WTC11 (cell line): Measurements from ENCODE around the gene TMA7. TPM values are rescaled to one million over a fixed set of nuclear protein-coding genes. Genes with fewer than 3 reads are reported as not detected.
A peak's percentile ranks its signal among the peaks of the same experiment; 100 is the strongest.

ENCODE experiments used
- ATAC-seq: fragments of 200-7000 bp; cut with Tn5 transposase; 2 replicates; pipeline ENCODE4 v1.10.0; 2021; ENCODE audit warnings: mild to moderate bottlenecking, moderate library complexity
- CTCF ChIA-PET: fragments of 300-600 bp; sonication (Branson Sonifier 250); formaldehyde crosslinking; loops from one replicate; lab custom pipeline; 2021; ENCODE audit warnings: antibody characterized with exemption; lab: Charles Lee
- POLR2A ChIA-PET: fragments of 350-600 bp; sonication (Branson Sonifier 250); formaldehyde crosslinking; loops from one replicate; lab custom pipeline; 2021; ENCODE audit warnings: antibody characterized with exemption; lab: Charles Lee
- DNase-seq: peaks from one replicate; pipeline ENCODE4 v3.0.0; 2021; ENCODE audit warnings: low spot score
- H3K27ac Mint-ChIP-seq: 2 replicates; pipeline ENCODE4 v1.8.0; 2021; ENCODE audit warnings: mixed read lengths
- H3K27me3 Mint-ChIP-seq: 2 replicates; pipeline ENCODE4 v1.8.0; 2021; ENCODE audit warnings: low read depth, mild to moderate bottlenecking, moderate library complexity, mixed read lengths
- H3K36me3 Mint-ChIP-seq: 2 replicates; pipeline ENCODE4 v1.8.0; 2021; ENCODE audit warnings: mixed read lengths
- H3K4me1 Mint-ChIP-seq: 2 replicates; pipeline ENCODE4 v1.8.0; 2022; ENCODE audit warnings: mixed read lengths
- H3K4me3 Mint-ChIP-seq: 2 replicates; pipeline ENCODE4 v1.8.0; 2021; ENCODE audit warnings: mild to moderate bottlenecking, moderate library complexity, mixed read lengths
- H3K9me3 Mint-ChIP-seq: 2 replicates; pipeline ENCODE4 v1.8.0; 2021; ENCODE audit warnings: mixed read lengths
- EMX1 ChIP-seq: fragments of 250-450 bp; sonication (Bioruptor Pico); IDR thresholded peaks from 2 replicates; pipeline ENCODE4 v1.8.0; 2021; ENCODE audit warnings: mild to moderate bottlenecking
- GRHL2 ChIP-seq: fragments of 250-450 bp; sonication (Bioruptor Pico); IDR thresholded peaks from 2 replicates; pipeline ENCODE4 v1.8.0; 2022; ENCODE audit warnings: mild to moderate bottlenecking, moderate library complexity; ENCODE audit not compliant: insufficient replicate concordance, severe bottlenecking
- IRF2 ChIP-seq: sonication (generic); formaldehyde crosslinking; IDR thresholded peaks from 2 replicates; pipeline ENCODE4 v1.8.0; 2022; ENCODE audit warnings: low read depth, missing genetic modification reagents, borderline replicate concordance
- KAT7 ChIP-seq: sonication (generic); formaldehyde crosslinking; IDR thresholded peaks from 2 replicates; pipeline ENCODE4 v1.8.1; 2023; ENCODE audit warnings: missing genetic modification reagents, mild to moderate bottlenecking, borderline replicate concordance
- NFYB ChIP-seq: sonication (generic); formaldehyde crosslinking; conservative IDR thresholded peaks from 2 replicates; pipeline ENCODE4 v1.8.0; 2022; ENCODE audit warnings: low read depth, missing genetic modification reagents
- PRRX2 ChIP-seq: fragments of 250-450 bp; sonication (Bioruptor Pico); IDR thresholded peaks from 2 replicates; pipeline ENCODE4 v1.8.0; 2021; ENCODE audit warnings: mild to moderate bottlenecking
- TEAD4 ChIP-seq: sonication (generic); formaldehyde crosslinking; IDR thresholded peaks from 2 replicates; pipeline ENCODE4 v1.8.0; 2022; ENCODE audit warnings: mild to moderate bottlenecking, missing genetic modification reagents
- ZNF263 ChIP-seq: sonication (generic); formaldehyde crosslinking; IDR thresholded peaks from 2 replicates; pipeline ENCODE4 v1.8.1; 2022; ENCODE audit warnings: low read depth, mild to moderate bottlenecking, moderate library complexity, missing genetic modification reagents
- ZNF416 ChIP-seq: fragments of 250-450 bp; sonication (Bioruptor Pico); IDR thresholded peaks from 2 replicates; pipeline ENCODE4 v1.9.0; 2021; ENCODE audit warnings: mild to moderate bottlenecking, inconsistent platforms
- total RNA-seq: library from RNA; stranded (reverse); gene quantifications from 3 replicates; pipeline ENCODE4 v1.2.3, GENCODE V29; 2021
- TF ChIP-seq, protein P1 (sequence below): sonication (generic); formaldehyde crosslinking; IDR thresholded peaks from 2 replicates; pipeline ENCODE4 v1.8.0; 2022; ENCODE audit warnings: mild to moderate bottlenecking, missing genetic modification reagents
- TF ChIP-seq, protein P2 (sequence below): sonication (generic); formaldehyde crosslinking; IDR thresholded peaks from 2 replicates; pipeline ENCODE4 v1.8.1; 2022; ENCODE audit warnings: missing genetic modification reagents, borderline replicate concordance
- TF ChIP-seq, protein P3 (sequence below): fragments of 200-600 bp; IDR thresholded peaks from 2 replicates; pipeline ENCODE4 v1.8.0; 2022; ENCODE audit warnings: antibody characterized with exemption
- TF ChIP-seq, protein P4 (sequence below): sonication (generic); formaldehyde crosslinking; IDR thresholded peaks from 2 replicates; pipeline ENCODE4 v1.8.1; 2023; ENCODE audit warnings: mild to moderate bottlenecking, missing genetic modification reagents
- TF ChIP-seq, protein P5 (sequence below): fragments of 250-450 bp; sonication (Bioruptor Pico); IDR thresholded peaks from 2 replicates; pipeline ENCODE4 v2.1.2; 2022; ENCODE audit warnings: mild to moderate bottlenecking, moderate library complexity
- TF ChIP-seq, protein P6 (sequence below): sonication (generic); formaldehyde crosslinking; IDR thresholded peaks from 2 replicates; pipeline ENCODE4 v1.8.1; 2023; ENCODE audit warnings: mild to moderate bottlenecking, missing genetic modification reagents

Gene TMA7
- total RNA-seq, 1 experiment from 2014 or later = 318 TPM

DNA sequence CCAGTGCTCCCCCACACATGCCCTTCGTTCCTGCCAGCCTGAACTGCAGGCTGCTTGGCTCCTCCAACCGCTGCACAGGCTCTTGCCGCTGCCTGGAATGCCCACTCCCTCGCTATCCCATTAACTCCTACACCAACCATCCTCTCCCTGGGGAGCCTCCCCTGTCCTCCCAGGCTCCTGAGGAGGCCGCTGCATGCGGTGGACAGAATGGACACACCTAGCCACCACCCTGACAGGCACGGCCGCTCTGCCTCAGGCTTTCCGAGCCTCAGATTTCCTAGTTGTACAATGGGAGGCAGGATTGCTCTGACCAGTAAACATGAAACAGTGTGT lies 12.5 kb upstream of the TMA7 start:
- ChIA-PET POLR2A (no interaction called here), CTCF (interaction anchor here (8.2 to 18.3 kb wide), 2 partner anchors 9 to 27 kb away, joined by 142 to 218 read pairs; no protein-coding TSS in a partner anchor)
- DNase-seq (no peak), ATAC-seq (no peak)
- Mint-ChIP-seq H3K27me3 (no peaks in the 10 kb centered on the region), H3K27ac (peak overlapping the region; percentile 86), H3K36me3 (peaks cover 12% of the 10 kb centered on the region), H3K4me3 (peak overlapping the region; percentile 75), H3K4me1 (peaks cover 54% of the 10 kb centered on the region), H3K9me3 (no peaks in the 10 kb centered on the region)
- 0 out of 2 replicates have a peak, but pooled peaks have one; percentile 20 for TF ChIP-seq TEAD4 (CRISPR knock-in tag)
- no peak for TF ChIP-seq GRHL2

DNA sequence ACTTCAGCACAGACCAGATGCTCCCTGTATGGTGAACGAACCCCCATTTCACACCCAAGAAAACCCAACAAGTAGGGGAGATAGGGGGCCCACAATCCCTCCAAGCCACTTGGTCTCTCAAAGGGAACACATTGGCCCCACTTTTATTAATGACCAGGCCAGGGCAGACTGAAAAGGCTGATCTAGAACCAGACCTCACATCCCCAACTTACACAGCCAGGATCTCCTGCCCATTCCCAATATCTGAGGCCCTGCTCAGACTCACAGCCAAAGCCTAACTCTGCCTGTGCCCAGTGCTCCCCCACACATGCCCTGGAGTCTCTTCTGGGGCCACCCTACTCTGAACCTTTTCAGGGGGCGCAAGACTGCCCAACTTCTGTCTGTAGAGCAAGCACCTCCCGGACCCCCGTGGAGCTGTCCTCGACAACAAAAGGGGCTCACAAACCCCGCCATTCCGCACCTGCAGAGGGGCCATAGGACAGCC lies 11.9 kb upstream of the TMA7 start:
- H3K36me3 Mint-ChIP-seq = peaks cover 16% of the 10 kb centered on the region
- CTCF ChIA-PET = interaction anchor here (0.7 to 18.3 kb wide), 6 partner anchors 8 to 151 kb away, joined by 3 to 218 read pairs (median 8); partner anchors contain the start of genes CCDC51 and TMA7
- no peaks in the 10 kb centered on the region for H3K27me3 Mint-ChIP-seq
- H3K9me3 Mint-ChIP-seq = no peaks in the 10 kb centered on the region
- ATAC-seq (no peak), DNase-seq (peak; percentile 57)
- TF ChIP-seq PRRX2 = no peak
- no peak for TF ChIP-seq ZNF416 (CRISPR knock-in tag)
- no peak for TF ChIP-seq NFYB (CRISPR knock-in tag)
- TF ChIP-seq, protein P1, sequence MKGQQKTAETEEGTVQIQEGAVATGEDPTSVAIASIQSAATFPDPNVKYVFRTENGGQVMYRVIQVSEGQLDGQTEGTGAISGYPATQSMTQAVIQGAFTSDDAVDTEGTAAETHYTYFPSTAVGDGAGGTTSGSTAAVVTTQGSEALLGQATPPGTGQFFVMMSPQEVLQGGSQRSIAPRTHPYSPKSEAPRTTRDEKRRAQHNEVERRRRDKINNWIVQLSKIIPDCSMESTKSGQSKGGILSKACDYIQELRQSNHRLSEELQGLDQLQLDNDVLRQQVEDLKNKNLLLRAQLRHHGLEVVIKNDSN = no peak
- TF ChIP-seq, protein P2, sequence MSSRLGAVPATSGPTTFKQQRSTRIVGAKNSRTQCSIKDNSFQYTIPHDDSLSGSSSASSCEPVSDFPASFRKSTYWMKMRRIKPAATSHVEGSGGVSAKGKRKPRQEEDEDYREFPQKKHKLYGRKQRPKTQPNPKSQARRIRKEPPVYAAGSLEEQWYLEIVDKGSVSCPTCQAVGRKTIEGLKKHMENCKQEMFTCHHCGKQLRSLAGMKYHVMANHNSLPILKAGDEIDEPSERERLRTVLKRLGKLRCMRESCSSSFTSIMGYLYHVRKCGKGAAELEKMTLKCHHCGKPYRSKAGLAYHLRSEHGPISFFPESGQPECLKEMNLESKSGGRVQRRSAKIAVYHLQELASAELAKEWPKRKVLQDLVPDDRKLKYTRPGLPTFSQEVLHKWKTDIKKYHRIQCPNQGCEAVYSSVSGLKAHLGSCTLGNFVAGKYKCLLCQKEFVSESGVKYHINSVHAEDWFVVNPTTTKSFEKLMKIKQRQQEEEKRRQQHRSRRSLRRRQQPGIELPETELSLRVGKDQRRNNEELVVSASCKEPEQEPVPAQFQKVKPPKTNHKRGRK (CRISPR knock-in tag) = no peak
- TF ChIP-seq IRF2 (CRISPR knock-in tag) = no peak
- no peak for TF ChIP-seq EMX1 (CRISPR knock-in tag)
- no peak for TF ChIP-seq ZNF263
- TF ChIP-seq, protein P3, sequence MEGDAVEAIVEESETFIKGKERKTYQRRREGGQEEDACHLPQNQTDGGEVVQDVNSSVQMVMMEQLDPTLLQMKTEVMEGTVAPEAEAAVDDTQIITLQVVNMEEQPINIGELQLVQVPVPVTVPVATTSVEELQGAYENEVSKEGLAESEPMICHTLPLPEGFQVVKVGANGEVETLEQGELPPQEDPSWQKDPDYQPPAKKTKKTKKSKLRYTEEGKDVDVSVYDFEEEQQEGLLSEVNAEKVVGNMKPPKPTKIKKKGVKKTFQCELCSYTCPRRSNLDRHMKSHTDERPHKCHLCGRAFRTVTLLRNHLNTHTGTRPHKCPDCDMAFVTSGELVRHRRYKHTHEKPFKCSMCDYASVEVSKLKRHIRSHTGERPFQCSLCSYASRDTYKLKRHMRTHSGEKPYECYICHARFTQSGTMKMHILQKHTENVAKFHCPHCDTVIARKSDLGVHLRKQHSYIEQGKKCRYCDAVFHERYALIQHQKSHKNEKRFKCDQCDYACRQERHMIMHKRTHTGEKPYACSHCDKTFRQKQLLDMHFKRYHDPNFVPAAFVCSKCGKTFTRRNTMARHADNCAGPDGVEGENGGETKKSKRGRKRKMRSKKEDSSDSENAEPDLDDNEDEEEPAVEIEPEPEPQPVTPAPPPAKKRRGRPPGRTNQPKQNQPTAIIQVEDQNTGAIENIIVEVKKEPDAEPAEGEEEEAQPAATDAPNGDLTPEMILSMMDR = no peak
- TF ChIP-seq, protein P4, sequence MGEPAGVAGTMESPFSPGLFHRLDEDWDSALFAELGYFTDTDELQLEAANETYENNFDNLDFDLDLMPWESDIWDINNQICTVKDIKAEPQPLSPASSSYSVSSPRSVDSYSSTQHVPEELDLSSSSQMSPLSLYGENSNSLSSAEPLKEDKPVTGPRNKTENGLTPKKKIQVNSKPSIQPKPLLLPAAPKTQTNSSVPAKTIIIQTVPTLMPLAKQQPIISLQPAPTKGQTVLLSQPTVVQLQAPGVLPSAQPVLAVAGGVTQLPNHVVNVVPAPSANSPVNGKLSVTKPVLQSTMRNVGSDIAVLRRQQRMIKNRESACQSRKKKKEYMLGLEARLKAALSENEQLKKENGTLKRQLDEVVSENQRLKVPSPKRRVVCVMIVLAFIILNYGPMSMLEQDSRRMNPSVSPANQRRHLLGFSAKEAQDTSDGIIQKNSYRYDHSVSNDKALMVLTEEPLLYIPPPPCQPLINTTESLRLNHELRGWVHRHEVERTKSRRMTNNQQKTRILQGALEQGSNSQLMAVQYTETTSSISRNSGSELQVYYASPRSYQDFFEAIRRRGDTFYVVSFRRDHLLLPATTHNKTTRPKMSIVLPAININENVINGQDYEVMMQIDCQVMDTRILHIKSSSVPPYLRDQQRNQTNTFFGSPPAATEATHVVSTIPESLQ (CRISPR knock-in tag) = no peak
- TF ChIP-seq, protein P5, sequence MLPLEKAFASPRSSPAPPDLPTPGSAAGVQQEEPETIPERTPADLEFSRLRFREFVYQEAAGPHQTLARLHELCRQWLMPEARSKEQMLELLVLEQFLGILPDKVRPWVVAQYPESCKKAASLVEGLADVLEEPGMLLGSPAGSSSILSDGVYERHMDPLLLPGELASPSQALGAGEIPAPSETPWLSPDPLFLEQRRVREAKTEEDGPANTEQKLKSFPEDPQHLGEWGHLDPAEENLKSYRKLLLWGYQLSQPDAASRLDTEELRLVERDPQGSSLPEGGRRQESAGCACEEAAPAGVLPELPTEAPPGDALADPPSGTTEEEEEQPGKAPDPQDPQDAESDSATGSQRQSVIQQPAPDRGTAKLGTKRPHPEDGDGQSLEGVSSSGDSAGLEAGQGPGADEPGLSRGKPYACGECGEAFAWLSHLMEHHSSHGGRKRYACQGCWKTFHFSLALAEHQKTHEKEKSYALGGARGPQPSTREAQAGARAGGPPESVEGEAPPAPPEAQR (CRISPR knock-in tag) = no peak
- TF ChIP-seq, protein P6, sequence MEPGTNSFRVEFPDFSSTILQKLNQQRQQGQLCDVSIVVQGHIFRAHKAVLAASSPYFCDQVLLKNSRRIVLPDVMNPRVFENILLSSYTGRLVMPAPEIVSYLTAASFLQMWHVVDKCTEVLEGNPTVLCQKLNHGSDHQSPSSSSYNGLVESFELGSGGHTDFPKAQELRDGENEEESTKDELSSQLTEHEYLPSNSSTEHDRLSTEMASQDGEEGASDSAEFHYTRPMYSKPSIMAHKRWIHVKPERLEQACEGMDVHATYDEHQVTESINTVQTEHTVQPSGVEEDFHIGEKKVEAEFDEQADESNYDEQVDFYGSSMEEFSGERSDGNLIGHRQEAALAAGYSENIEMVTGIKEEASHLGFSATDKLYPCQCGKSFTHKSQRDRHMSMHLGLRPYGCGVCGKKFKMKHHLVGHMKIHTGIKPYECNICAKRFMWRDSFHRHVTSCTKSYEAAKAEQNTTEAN = no peak
- no peak for TF ChIP-seq KAT7 (CRISPR knock-in tag)
- POLR2A ChIA-PET = interaction anchor here (0.9 to 3.7 kb wide), 7 partner anchors 12 to 185 kb away, joined by 3 to 15 read pairs (median 4); partner anchors contain the start of genes ATRIP, CCDC51, PFKFB4 and TMA7
- H3K27ac Mint-ChIP-seq = peak overlapping the region; percentile 86
- H3K4me3 Mint-ChIP-seq = peak overlapping the region; percentile 75
- H3K4me1 Mint-ChIP-seq = peaks cover 57% of the 10 kb centered on the region
